Natural killer cell (primary cell): Measurements from ENCODE around the gene AP1G1. TPM values are rescaled to one million over a fixed set of nuclear protein-coding genes. Genes with fewer than 3 reads are reported as not detected.

ENCODE experiments used
- ATAC-seq, 3 donors: fragments of 150-1000 bp in 2 of 3; fragments of 200-7000 bp in 1 of 3; cut with Tn5 transposase; 1 replicate in 1 of 3; 2 replicates in 2 of 3; pipeline ENCODE4 v1.10.0; 2021; ENCODE audit warnings: mild to moderate bottlenecking in 2 of 3, moderate library complexity in 2 of 3
- DNase-seq, 2 donors: peaks; one replicate each; pipeline versions ENCODE4 v3.0.0 to v3.0.0-alpha.2; 2013 to 2021; ENCODE audit warnings: mixed read lengths in 1 of 2
- H3K27ac ChIP-seq: one replicate; pipeline ENCODE4 v1.5.1; 2013; ENCODE audit warnings: mild to moderate bottlenecking, low read length
- H3K27me3 ChIP-seq: one replicate; pipeline ENCODE4 v1.6.1; 2013; ENCODE audit warnings: low read length; ENCODE audit not compliant: control insufficient read depth, insufficient read depth
- H3K36me3 ChIP-seq: one replicate; pipeline ENCODE4 v1.6.1; 2013; ENCODE audit warnings: low read length; ENCODE audit not compliant: control insufficient read depth, insufficient read depth
- H3K4me1 ChIP-seq: one replicate; pipeline ENCODE4 v1.6.1; 2013; ENCODE audit warnings: low read length; ENCODE audit not compliant: control insufficient read depth, insufficient read depth
- H3K4me3 ChIP-seq: one replicate; pipeline ENCODE4 v1.5.1; 2013; ENCODE audit warnings: low read length
- H3K9me3 ChIP-seq: one replicate; pipeline ENCODE4 v1.6.1; 2013; ENCODE audit warnings: low read length; ENCODE audit not compliant: control insufficient read depth, insufficient read depth
- H3K27ac Mint-ChIP-seq, 2 donors: one replicate each; pipeline ENCODE4 v1.8.0; 2022; ENCODE audit warnings: mild to moderate bottlenecking in 2 of 2, mixed read lengths in 2 of 2, moderate library complexity in 1 of 2
- H3K27me3 Mint-ChIP-seq, 2 donors: one replicate each; pipeline ENCODE4 v1.8.0; 2022; ENCODE audit warnings: low read depth in 2 of 2, mixed read lengths in 2 of 2
- H3K36me3 Mint-ChIP-seq: one replicate; pipeline ENCODE4 v1.8.0; 2022; ENCODE audit warnings: mixed read lengths
- H3K4me1 Mint-ChIP-seq, 2 donors: one replicate each; pipeline ENCODE4 v1.8.0; 2022; ENCODE audit warnings: mixed read lengths in 2 of 2
- H3K4me3 Mint-ChIP-seq: one replicate; pipeline ENCODE4 v1.8.0; 2022; ENCODE audit warnings: mild to moderate bottlenecking, moderate library complexity, mixed read lengths
- H3K9me3 Mint-ChIP-seq, 2 donors: one replicate each; pipeline ENCODE4 v1.8.0; 2022; ENCODE audit warnings: mixed read lengths in 2 of 2
- CTCF ChIP-seq: fragments of 200-600 bp; IDR thresholded peaks from one replicate; pipeline ENCODE4 v1.8.0; 2022; ENCODE audit warnings: antibody characterized with exemption
- WGBS: methylation state at CpG from one replicate; pipeline ENCODE4 v1.1.7; 2013; ENCODE audit warnings: missing lambda C conversion rate; ENCODE audit not compliant: insufficient coverage; 5-methylcytosine and 5-hydroxymethylcytosine counted together
- intact Hi-C: fragments of 100-400 bp; cut with micrococcal nuclease; formaldehyde crosslinking; loops from one replicate; pipeline ENCODE4 v1.14.2; 2022
- total RNA-seq, 4 donors: library from RNA; stranded (reverse); fragments of 120-200 nt in 1 of 4; gene quantifications; one replicate each; pipeline versions ENCODE4 v1.2.3 to v1.2.4, GENCODE V29; 2013 to 2022

AP1G1 gene
- total RNA-seq, result 100 to 1,000 TPM; 176 to 212 (median 188) TPM
- 93.5 TPM for total RNA-seq (2013)

DNA sequence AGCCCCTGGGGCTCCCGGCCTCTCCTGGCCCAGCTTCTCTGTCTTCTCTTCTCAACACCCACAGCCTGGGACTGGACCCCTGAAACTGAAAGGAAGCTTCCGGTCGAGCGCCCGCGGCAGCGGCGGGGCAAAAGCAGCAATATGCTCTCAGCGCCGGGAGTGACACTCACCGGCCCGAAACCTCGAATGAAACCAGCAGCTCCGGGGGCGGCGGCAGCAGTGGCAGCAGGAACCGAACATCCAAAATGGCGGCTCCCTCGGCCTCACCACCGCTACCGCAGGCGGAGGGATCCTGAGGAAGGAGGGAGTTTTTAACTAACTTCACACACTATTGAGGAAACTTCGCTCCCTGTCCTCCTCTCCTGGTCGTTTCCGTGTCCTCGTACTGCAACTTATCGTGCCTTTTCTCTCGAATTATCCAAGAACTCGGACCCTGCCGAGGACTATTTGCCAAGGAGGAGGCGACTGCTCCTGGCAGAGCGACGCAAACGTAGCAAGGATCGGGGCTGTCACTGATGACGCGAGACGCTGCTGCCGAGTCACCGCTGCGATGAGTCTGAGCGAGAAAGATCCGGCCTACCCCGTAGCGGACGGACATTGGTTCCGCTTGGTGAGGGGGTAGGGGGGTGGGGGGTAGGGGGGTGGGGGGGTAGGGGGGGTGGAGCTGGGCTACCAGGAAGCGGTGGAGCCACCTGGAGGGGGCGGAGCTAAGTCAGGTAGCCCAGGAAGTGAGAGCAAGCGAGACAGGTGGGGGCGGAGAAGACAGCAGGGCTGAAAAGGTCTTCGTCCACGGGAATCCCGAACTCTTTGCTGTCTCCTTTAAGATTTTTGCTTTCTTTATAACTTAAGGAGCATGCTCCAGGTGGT lies at the start of gene AP1G1:
Gene AP1G1, minus strand, starts transcription at position 242 of the 867 bp plus-strand sequence. CDS start 19,355 bp downstream, outside the sequence.
- Mint-ChIP-seq H3K4me1 (peaks cover 16 to 30% of the 10 kb centered on the region in 2 donors), H3K9me3 (no peaks in the 10 kb centered on the region), H3K36me3 (no peaks in the 10 kb centered on the region), H3K27me3 (no peaks in the 10 kb centered on the region), H3K4me3 (peak within 1 kb of the TSS; percentile 90), H3K27ac (peak within 1 kb of the TSS; percentile 93 to 95)
- DNase-seq (peak; percentile 86 to 98), ATAC-seq (peak; percentile 90 to 97 (median 92))
- H3K9me3 ChIP-seq, result no peaks in the 10 kb centered on the region
- peaks cover 22% of the 10 kb centered on the region for H3K4me1 ChIP-seq
- peak within 1 kb of the TSS; percentile 100 for H3K27ac ChIP-seq
- intact Hi-C loops, result loop anchor here (1.0 to 2.0 kb wide), 3 partner anchors 36 to 86 kb away; partner anchors contain the start of genes ATXN1L and IST1
- TF ChIP-seq CTCF, result no peak
- H3K4me3 ChIP-seq, result peak within 1 kb of the TSS; percentile 89
- no peaks in the 10 kb centered on the region for H3K27me3 ChIP-seq
- H3K36me3 ChIP-seq, result no peaks in the 10 kb centered on the region
- under 1% methylated on average over 47 of the region's 54 CpGs for WGBS

- DNase-seq (peak in 1 of 2 donors; percentile 70), ATAC-seq (peak; percentile 88 to 93 (median 93))
- Mint-ChIP-seq H3K27me3 (no peaks in the 10 kb centered on the region), H3K9me3 (no peaks in the 10 kb centered on the region), H3K36me3 (no peaks in the 10 kb centered on the region), H3K4me3 (peak overlapping the region; percentile 40), H3K4me1 (peaks cover 42 to 52% of the 10 kb centered on the region in 2 donors), H3K27ac (peak overlapping the region; percentile 78 to 80)
- H3K4me3 ChIP-seq, result no peak overlapping the region
- peaks cover 25% of the 10 kb centered on the region for H3K4me1 ChIP-seq
- no peaks in the 10 kb centered on the region for H3K27me3 ChIP-seq
- H3K9me3 ChIP-seq, result no peaks in the 10 kb centered on the region
- H3K36me3 ChIP-seq, result peaks cover 35% of the 10 kb centered on the region
- 77% methylated on average over 5 of the region's 5 CpGs for WGBS
- intact Hi-C loops, result no loop called here
- no peak for TF ChIP-seq CTCF
- peak overlapping the region; percentile 50 for H3K27ac ChIP-seq
Observed at GRCh38 chr16:71855937-71856662, 47.5 kb upstream of the AP1G1 start.

GRCh38 chr16:71854369-71854948 lies 45.8 kb upstream of the AP1G1 start:
- no peak for TF ChIP-seq CTCF
- ATAC-seq, result no peak
- H3K4me3 Mint-ChIP-seq, result no peak overlapping the region

More at GRCh38 chr16:71854369-71854948, 45.8 kb upstream of the AP1G1 start:
- Histone ChIP-seq H3K4me1 (peaks cover 25% of the 10 kb centered on the region), H3K36me3 (peaks cover 43% of the 10 kb centered on the region), H3K9me3 (no peaks in the 10 kb centered on the region), H3K4me3 (no peak overlapping the region), H3K27ac (no peak overlapping the region), H3K27me3 (no peaks in the 10 kb centered on the region)
- H3K27me3 Mint-ChIP-seq, result no peaks in the 10 kb centered on the region
- H3K4me1 Mint-ChIP-seq, result peaks cover 37 to 59% of the 10 kb centered on the region in 2 donors
- no peak for DNase-seq
- H3K36me3 Mint-ChIP-seq, result no peaks in the 10 kb centered on the region
- no peaks in the 10 kb centered on the region for H3K9me3 Mint-ChIP-seq
- H3K27ac Mint-ChIP-seq, result peak overlapping the region; percentile 78 to 80
- WGBS, result 96% methylated on average over 4 of the region's 4 CpGs
- intact Hi-C loops, result no loop called here
